ENCODE data around the gene FERMT2. TPM values are rescaled to one million over a fixed set of nuclear protein-coding genes. Genes with fewer than 3 reads are reported as not detected.

Gene FERMT2
- total and polyA plus RNA-seq, 2 donors (not counting 1 experiment from before 2014, with no cell fraction given): 0.05 TPM; not detected in 1

GRCh38 chr14:52923902-52924575 is 26.8 kb downstream of the FERMT2 start:
- H3K4me1 Mint-ChIP-seq: no peaks in the 10 kb centered on the region
- Histone ChIP-seq H3K9ac (ENCODE audit: low read length) (no peak overlapping the region), H3K9me3 (ENCODE audit: control extremely low read depth in 1 of 3, control insufficient read depth in 2 of 3, insufficient read depth in 1 of 3, low read length in 2 of 3) (no peaks in the 10 kb centered on the region), H4K20me1 (ENCODE audit: control insufficient read depth, insufficient read depth, low read length, poor library complexity, severe bottlenecking) (no peaks in the 10 kb centered on the region), H3K79me2 (ENCODE audit: control insufficient read depth, insufficient read depth, low read length) (no peaks in the 10 kb centered on the region), H3K4me3 (ENCODE audit: control extremely low read depth in 1 of 5, extremely low read depth in 1 of 5, insufficient read depth in 1 of 5, low read depth in 2 of 5, low read length in 4 of 5) (no peak overlapping the region), H3K36me3 (replicated peaks in 1 of 2; ENCODE audit: control extremely low read depth in 1 of 2, control insufficient read depth in 1 of 2, extremely low read depth in 1 of 2, insufficient read depth in 2 of 2, low read length in 1 of 2) (no peaks in the 10 kb centered on the region), H2AFZ (ENCODE audit: insufficient read depth, low read depth, low read length, poor library complexity, severe bottlenecking) (no peak overlapping the region), H3K4me1 (ENCODE audit: control insufficient read depth in 2 of 2, insufficient read depth in 2 of 2, low read length in 2 of 2) (peaks cover 0 to 1% of the 10 kb centered on the region in 2 donors), H3K27me3 (replicated peaks in 1 of 4; ENCODE audit: control extremely low read depth in 1 of 4, control insufficient read depth in 3 of 4, insufficient read depth in 4 of 4, low read length in 3 of 4) (no peaks in the 10 kb centered on the region), H3K4me2 (replicated peaks; ENCODE audit: low read depth, low read length, poor library complexity, severe bottlenecking) (no peak overlapping the region), H3K27ac (ENCODE audit: low read length in 2 of 2) (no peak overlapping the region)
- ChIA-PET POLR2A (no interaction called here), CTCF (interaction anchor here (1.2 kb wide), 1 partner anchor 12 kb away, joined by 3 read pairs; no protein-coding TSS in a partner anchor)
- TF ChIP-seq EZH2 (IDR thresholded peaks at IDR 0.05; ENCODE audit: borderline replicate concordance, insufficient read depth, low read depth, low read length, poor library complexity, severe bottlenecking) (no peak), CTCF (IDR thresholded peaks at IDR 0.05) (no peak)
- 100% methylated on average over 2 of the region's 3 CpGs for WGBS (ENCODE audit: insufficient coverage)
- DNase-seq (no peak), ATAC-seq (ENCODE audit: low read depth) (no peak)
- peaks cover 9% of the 10 kb centered on the region for H3K27me3 Mint-ChIP-seq
- no peaks in the 10 kb centered on the region for H3K9me3 Mint-ChIP-seq (ENCODE audit: insufficient read depth)
- H3K27ac Mint-ChIP-seq: no peak overlapping the region
- no peak overlapping the region for H3K4me3 Mint-ChIP-seq
- intact Hi-C loops (cut with micrococcal nuclease): no loop called here

GRCh38 chr14:52922656-52923055 is 28.2 kb downstream of the FERMT2 start:
- H3K4me1 Mint-ChIP-seq: peaks cover 8% of the 10 kb centered on the region
- Histone ChIP-seq H4K20me1 (ENCODE audit: control insufficient read depth, insufficient read depth, low read length, poor library complexity, severe bottlenecking) (no peaks in the 10 kb centered on the region), H3K9ac (ENCODE audit: low read length) (no peak overlapping the region), H2AFZ (ENCODE audit: insufficient read depth, low read depth, low read length, poor library complexity, severe bottlenecking) (no peak overlapping the region), H3K9me3 (ENCODE audit: control extremely low read depth in 1 of 3, control insufficient read depth in 2 of 3, insufficient read depth in 1 of 3, low read length in 2 of 3) (no peaks in the 10 kb centered on the region), H3K79me2 (ENCODE audit: control insufficient read depth, insufficient read depth, low read length) (no peaks in the 10 kb centered on the region), H3K27ac (ENCODE audit: low read length in 2 of 2) (no peak overlapping the region), H3K36me3 (replicated peaks in 1 of 2; ENCODE audit: control extremely low read depth in 1 of 2, control insufficient read depth in 1 of 2, extremely low read depth in 1 of 2, insufficient read depth in 2 of 2, low read length in 1 of 2) (no peaks in the 10 kb centered on the region), H3K4me1 (ENCODE audit: control insufficient read depth in 2 of 2, insufficient read depth in 2 of 2, low read length in 2 of 2) (peaks cover 12 to 13% of the 10 kb centered on the region in 2 donors), H3K27me3 (replicated peaks in 1 of 4; ENCODE audit: control extremely low read depth in 1 of 4, control insufficient read depth in 3 of 4, insufficient read depth in 4 of 4, low read length in 3 of 4) (no peaks in the 10 kb centered on the region), H3K4me2 (replicated peaks; ENCODE audit: low read depth, low read length, poor library complexity, severe bottlenecking) (no peak overlapping the region), H3K4me3 (ENCODE audit: control extremely low read depth in 1 of 5, extremely low read depth in 1 of 5, insufficient read depth in 1 of 5, low read depth in 2 of 5, low read length in 4 of 5) (no peak overlapping the region)
- H3K4me3 Mint-ChIP-seq: no peak overlapping the region
- H3K27ac Mint-ChIP-seq: no peak overlapping the region
- no peak for TF ChIP-seq EZH2 (IDR thresholded peaks at IDR 0.05; ENCODE audit: borderline replicate concordance, insufficient read depth, low read depth, low read length, poor library complexity, severe bottlenecking)
- TF ChIP-seq CTCF (IDR thresholded peaks at IDR 0.05): no peak
- no CpG with 5 or more reads among the region's 4 CpGs for WGBS (ENCODE audit: insufficient coverage)
- H3K9me3 Mint-ChIP-seq (ENCODE audit: insufficient read depth): no peaks in the 10 kb centered on the region
- intact Hi-C loops (cut with micrococcal nuclease): no loop called here
- POLR2A ChIA-PET: no interaction called here
- ATAC-seq (ENCODE audit: low read depth) (no peak), DNase-seq (no peak)
- H3K27me3 Mint-ChIP-seq: peaks cover 3% of the 10 kb centered on the region
- CTCF ChIA-PET: no interaction called here

All from B cell (primary cell).